Astrocyte of the spinal cord (primary cell): ENCODE results near the gene POU2F3.

Source experiments
- DNase-seq: peaks from one replicate; pipeline ENCODE4 v3.0.0; 2011; ENCODE audit warnings: low read depth, low spot score
- H3K4me3 ChIP-seq: 2 replicates; pipeline ENCODE4 v1.5.1; 2011; ENCODE audit warnings: low read depth, mild to moderate bottlenecking, low read length, moderate library complexity
- in situ Hi-C: cut with HindIII; loops from 2 replicates; pipeline ENCODE4 v1.10.0; 2017; ENCODE audit warnings: low sequenced_read_pairs
- TF ChIP-seq, protein P1 (sequence below): IDR thresholded peaks from 2 replicates; pipeline ENCODE4 v1.5.1; 2012; ENCODE audit warnings: low read depth, mild to moderate bottlenecking, low read length, inconsistent platforms

Gene POU2F3

DNA sequence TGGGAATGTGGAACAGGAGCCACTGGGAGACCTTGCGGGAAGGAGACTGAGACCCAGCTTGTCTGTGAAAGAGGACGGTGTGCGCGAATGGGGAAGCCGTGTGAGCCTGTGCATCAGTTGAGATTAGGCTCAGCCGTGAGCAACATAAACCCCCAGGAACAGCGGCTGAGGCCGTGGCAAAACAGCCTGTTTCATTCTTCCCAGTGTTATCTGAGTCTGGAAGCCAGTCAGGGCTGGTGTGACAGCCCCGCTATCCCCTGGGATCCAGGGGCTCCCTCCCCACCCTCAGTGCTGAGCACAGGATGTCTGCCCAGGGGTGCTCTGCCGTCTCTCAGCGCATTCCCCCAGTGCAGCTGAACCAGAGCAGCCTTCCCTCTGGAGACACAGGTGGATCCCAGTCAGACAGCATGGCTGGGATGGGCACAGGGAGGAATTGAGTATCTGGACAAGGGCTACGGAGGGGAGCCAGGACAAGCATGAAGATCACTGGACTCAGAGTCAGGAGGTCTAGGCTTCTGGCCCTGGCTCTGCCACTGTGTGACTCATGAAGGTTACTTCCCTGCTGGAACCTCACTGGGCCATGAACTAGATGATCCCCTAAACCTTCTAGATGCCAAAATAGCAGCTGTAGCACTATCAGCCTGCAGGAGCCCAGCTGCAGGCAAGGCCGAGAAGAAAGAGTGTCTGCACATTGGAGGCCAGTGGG lies 20.6 kb upstream of the POU2F3 start:
- no peak overlapping the region for H3K4me3 ChIP-seq
- no peak for DNase-seq
- TF ChIP-seq, protein P1, sequence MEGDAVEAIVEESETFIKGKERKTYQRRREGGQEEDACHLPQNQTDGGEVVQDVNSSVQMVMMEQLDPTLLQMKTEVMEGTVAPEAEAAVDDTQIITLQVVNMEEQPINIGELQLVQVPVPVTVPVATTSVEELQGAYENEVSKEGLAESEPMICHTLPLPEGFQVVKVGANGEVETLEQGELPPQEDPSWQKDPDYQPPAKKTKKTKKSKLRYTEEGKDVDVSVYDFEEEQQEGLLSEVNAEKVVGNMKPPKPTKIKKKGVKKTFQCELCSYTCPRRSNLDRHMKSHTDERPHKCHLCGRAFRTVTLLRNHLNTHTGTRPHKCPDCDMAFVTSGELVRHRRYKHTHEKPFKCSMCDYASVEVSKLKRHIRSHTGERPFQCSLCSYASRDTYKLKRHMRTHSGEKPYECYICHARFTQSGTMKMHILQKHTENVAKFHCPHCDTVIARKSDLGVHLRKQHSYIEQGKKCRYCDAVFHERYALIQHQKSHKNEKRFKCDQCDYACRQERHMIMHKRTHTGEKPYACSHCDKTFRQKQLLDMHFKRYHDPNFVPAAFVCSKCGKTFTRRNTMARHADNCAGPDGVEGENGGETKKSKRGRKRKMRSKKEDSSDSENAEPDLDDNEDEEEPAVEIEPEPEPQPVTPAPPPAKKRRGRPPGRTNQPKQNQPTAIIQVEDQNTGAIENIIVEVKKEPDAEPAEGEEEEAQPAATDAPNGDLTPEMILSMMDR, result no peak
- in situ Hi-C loops, result no loop called here

DNA sequence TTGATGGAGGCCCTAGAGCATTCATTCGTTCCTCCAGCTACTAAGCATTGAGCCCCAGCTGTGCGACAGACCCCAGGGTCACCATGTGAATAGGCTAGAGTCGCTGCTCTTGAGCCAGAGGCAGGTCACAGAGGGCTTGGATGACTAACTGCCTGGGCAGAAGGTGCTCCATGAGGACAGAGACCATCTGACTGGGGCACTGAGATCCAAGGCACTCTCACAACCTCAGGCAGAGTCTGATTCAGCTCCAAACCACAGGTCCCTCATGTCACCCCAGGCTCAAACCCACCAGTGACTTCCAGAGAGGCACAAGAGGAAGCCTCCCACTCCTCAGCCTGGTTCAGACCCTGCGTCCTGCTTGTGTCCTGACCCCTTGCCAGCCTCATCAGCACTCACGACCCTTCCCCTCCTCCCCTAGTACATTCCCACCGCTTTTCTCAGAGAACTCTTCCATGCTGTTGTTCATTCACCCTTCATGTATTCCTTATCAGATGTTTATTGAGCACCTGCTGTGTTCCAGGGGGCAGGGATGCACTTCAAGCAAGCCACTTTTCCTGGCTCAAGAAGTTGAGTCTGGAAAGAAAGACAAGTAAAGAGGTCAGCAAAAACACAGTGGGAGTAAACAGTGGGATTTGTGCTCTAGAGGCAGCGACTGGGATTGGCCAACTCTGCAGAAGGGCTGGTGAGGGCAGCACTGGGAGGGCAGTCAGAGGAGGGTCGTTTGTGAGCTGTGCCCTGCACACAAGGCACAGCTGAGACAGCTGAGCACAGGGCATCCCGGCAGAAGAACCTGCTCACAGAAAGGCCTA lies 19.8 kb upstream of the POU2F3 start:
- TF ChIP-seq, protein P1, result no peak
- no peak for DNase-seq
- H3K4me3 ChIP-seq, result no peak overlapping the region
- in situ Hi-C loops, result no loop called here

DNA sequence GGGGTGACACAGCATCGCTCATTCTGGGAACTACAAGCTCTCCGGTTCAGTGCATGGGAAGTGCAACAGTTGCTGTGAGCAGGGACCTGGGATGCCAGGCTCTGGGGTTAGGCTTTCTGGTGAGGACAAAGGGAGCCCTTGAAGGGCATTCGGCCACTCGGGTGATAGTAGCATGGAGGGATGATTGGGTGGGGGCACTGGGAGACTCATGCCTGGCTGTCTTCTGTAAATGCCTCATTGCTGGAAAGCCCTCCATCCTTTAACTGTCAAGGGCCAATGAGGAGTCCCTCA lies 19.2 kb upstream of the POU2F3 start:
- in situ Hi-C loops, result no loop called here
- TF ChIP-seq, protein P1, result no peak
- no peak overlapping the region for H3K4me3 ChIP-seq
- DNase-seq, result no peak

DNA sequence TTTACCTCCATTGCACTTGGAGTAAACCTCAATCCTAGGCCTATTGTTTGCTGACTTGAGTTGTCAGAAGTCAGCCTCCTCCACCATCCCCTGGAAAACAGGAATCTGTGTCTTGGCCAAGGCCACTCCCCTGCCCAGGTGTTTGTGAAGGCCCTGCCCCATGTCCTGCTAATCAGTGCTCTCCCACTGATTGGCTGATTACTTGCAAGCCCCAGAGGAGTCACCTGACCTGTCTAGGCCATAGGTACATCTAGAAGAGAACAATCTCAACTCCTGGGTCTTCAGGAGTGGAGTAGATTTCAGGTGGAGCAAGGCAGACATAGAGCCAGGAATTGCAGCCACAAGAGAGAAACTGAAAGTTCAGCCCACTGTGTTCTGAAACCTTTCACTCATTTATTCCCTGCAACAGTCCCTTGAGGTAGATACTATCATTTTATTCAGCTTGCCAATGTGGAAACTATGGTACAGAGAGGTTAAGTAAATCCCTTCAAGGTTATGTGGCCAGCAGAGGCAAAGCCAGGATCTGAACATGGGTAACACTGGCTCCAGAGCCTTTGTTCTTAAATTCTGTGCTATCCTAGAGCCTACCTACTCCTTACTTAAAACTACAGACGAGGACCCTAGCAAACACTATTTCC lies 18.7 kb upstream of the POU2F3 start:
- in situ Hi-C loops, result no loop called here
- no peak for DNase-seq
- H3K4me3 ChIP-seq, result no peak overlapping the region
- TF ChIP-seq, protein P1, result no peak

DNA sequence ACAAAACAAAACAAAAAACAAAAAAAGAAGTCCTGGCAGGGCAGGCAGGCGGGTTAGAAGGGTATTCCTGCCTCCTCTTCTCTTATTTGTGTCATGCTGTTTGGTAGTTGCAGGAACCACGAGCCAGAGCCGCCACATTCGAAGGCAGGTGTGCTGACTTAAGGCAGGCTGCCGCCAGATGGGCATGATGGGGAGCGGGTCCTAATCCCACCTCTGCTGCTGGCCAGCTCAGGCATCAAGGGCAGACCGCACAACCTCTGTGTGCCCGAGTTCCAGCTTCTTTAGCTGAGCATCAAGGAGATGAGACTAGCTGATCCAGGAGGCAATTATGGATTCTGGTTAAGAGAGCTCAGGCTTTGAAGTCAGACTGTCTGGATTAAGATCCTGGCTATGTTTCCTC lies 17.0 kb upstream of the POU2F3 start:
- H3K4me3 ChIP-seq, result no peak overlapping the region
- no peak for DNase-seq
- in situ Hi-C loops, result no loop called here
- TF ChIP-seq, protein P1, result no peak

DNA sequence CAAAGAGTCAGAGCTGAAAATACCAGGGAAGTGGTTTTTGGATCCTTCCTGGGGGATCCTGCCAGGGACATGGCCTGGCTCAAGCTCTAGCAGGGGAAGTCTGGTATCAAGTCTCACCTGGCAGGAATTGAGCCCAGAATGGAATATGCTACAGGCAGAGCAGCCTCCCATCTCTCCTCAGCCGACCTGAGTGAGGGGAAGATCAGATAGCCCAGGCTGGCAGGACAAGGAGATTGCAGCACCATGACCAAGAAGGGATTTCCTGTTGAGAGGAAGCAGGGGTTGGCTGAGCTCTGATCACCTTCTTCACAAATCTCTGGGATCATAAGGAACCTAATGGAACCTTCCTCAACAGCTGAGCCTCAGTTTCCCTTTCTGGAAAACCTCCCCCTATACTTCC lies 16.1 kb upstream of the POU2F3 start:
- DNase-seq, result no peak
- in situ Hi-C loops, result no loop called here
- no peak overlapping the region for H3K4me3 ChIP-seq
- TF ChIP-seq, protein P1, result no peak
